ENCODE measurements around the gene TMEM80. TPM values are rescaled to one million over a fixed set of nuclear protein-coding genes. Genes with fewer than 3 reads are reported as not detected.

Gene TMEM80
- total and polyA plus RNA-seq, 2 of the 8 experiments (the other 6 are each of a cell fraction or from before 2014, with no cell fraction given), result 8.0 to 16.3 TPM

GRCh38 chr11:748007-748359 lies 52.4 kb downstream of the TMEM80 start:
- ChIA-PET CTCF (ENCODE audit: partially characterized antibody) (interaction anchor here (0.9 to 26.9 kb wide), 7 partner anchors 10 to 107 kb away, joined by 3 to 395 read pairs (median 4); no protein-coding TSS in a partner anchor), POLR2A (ENCODE audit: partially characterized antibody) (interaction anchor here (0.6 to 32.3 kb wide), 22 partner anchors 9 to 186 kb away, joined by 3 to 636 read pairs (median 4); partner anchors contain the start of genes GATD1 and TSPAN4)
- H4K8ac ChIP-seq (ENCODE audit: extremely low read depth, insufficient read depth, low read length), result peak overlapping the region; percentile 89; the same call in 1 of the 2 replicates
- WGBS, 2 experiments (ENCODE audit: extremely low coverage in 1 of 2, insufficient coverage in 1 of 2, insufficient read length in 1 of 2, insufficient replicate concordance in 2 of 2, low coverage in 1 of 2, low lambda C conversion rate in 2 of 2, missing lambda C conversion rate in 1 of 2), result 10% methylated on average over 18 of the region's 18 CpGs; no CpG with 5 or more reads in 1 of the 2 experiments
- H2BK15ac ChIP-seq (ENCODE audit: low read length), result no peak overlapping the region
- peak overlapping the region; percentile 79 to 88 for H3K4me2 ChIP-seq (ENCODE audit: insufficient read depth in 1 of 2, low read depth in 2 of 2, low read length in 2 of 2)
- H4K91ac ChIP-seq (replicated peaks; ENCODE audit: insufficient read length, low read length), result no peak overlapping the region
- peaks cover 8% of the 10 kb centered on the region for H3K79me1 ChIP-seq (ENCODE audit: low read depth, low read length)
- H3K36me3 ChIP-seq (ENCODE audit: control insufficient read depth in 2 of 4, insufficient read depth in 4 of 4, low read length in 3 of 4), result peaks cover 0 to 4% (median 0%) of the 10 kb centered on the region in 4 experiments; a peak in 3 of 8 replicates
- DNase-seq (ENCODE audit: low read depth in 1 of 2, low spot score in 2 of 2), result no peak
- H3K4ac ChIP-seq (replicated peaks; ENCODE audit: insufficient read length, low read depth, low read length), result peak overlapping the region; percentile 69
- no peak overlapping the region for H3K56ac ChIP-seq (replicated peaks; ENCODE audit: insufficient read length, low read depth, low read length)
- peaks cover 12 to 19% of the 10 kb centered on the region in 2 experiments for H4K20me1 ChIP-seq (replicated peaks in 1 of 2; ENCODE audit: control insufficient read depth in 1 of 2, insufficient read depth in 2 of 2, low read length in 2 of 2)
- H2AFZ ChIP-seq (ENCODE audit: low read length), result no peak overlapping the region
- H2BK20ac ChIP-seq (ENCODE audit: low read length), result no peak overlapping the region
- H3K9me3 ChIP-seq (ENCODE audit: insufficient read depth in 2 of 2, low read depth in 1 of 2, low read length in 1 of 2), result no peaks in the 10 kb centered on the region
- peak overlapping the region; percentile 83; the same call in 1 of the 2 replicates for H2BK5ac ChIP-seq (ENCODE audit: low read depth, low read length)
- H3K27me3 ChIP-seq (replicated peaks in 1 of 4; ENCODE audit: control insufficient read depth in 3 of 4, extremely low read depth in 1 of 4, insufficient read depth in 3 of 4, low read length in 3 of 4), result no peaks in the 10 kb centered on the region
- no peak overlapping the region for H4K5ac ChIP-seq (ENCODE audit: insufficient read length, low read depth, low read length)
- peaks cover 30 to 53% of the 10 kb centered on the region in 2 experiments for H3K79me2 ChIP-seq (ENCODE audit: control insufficient read depth in 1 of 2, insufficient read depth in 2 of 2, low read length in 2 of 2)
- H2BK12ac ChIP-seq (ENCODE audit: low read depth, low read length), result no peak overlapping the region
- H3K23ac ChIP-seq (ENCODE audit: insufficient read length), result no peak overlapping the region
- H2BK120ac ChIP-seq (replicated peaks; ENCODE audit: low read depth, low read length), result no peak overlapping the region
- FAIRE-seq, result no peak
- no peak overlapping the region for H3K14ac ChIP-seq (ENCODE audit: insufficient read length)
- H3K18ac ChIP-seq (ENCODE audit: extremely low read depth, low read length), result no peak overlapping the region
- peak overlapping the region; percentile 72 to 93 (median 80) for H3K9ac ChIP-seq (replicated peaks in 1 of 4; ENCODE audit: extremely low read depth in 1 of 4, low read depth in 3 of 4, low read length in 3 of 4)
- peak overlapping the region; percentile 57; the same call in 1 of the 2 replicates for H3K27ac ChIP-seq (ENCODE audit: low read depth, low read length)
- peaks cover 5% of the 10 kb centered on the region; the same call in 1 of the 2 replicates for H3K23me2 ChIP-seq (ENCODE audit: low read depth, low read length)
- H2AK5ac ChIP-seq (ENCODE audit: low read depth, low read length), result no peak overlapping the region
- H3K4me1 ChIP-seq (replicated peaks in 1 of 4; ENCODE audit: control insufficient read depth in 3 of 4, insufficient read depth in 4 of 4, low read length in 3 of 4), result peaks cover 0 to 15% (median 4%) of the 10 kb centered on the region in 4 experiments; a peak in 5 of 7 replicates
- TF ChIP-seq RFX5 (IDR thresholded peaks at IDR 0.05; ENCODE audit: borderline replicate concordance, low read depth, low read length) (no peak), MAX (IDR thresholded peaks at IDR 0.05) (peak; percentile 76), E2F6 (IDR thresholded peaks at IDR 0.05) (peak; percentile 71)
- H3K4me3 ChIP-seq (ENCODE audit: extremely low read depth in 1 of 4, insufficient read depth in 2 of 4, low read depth in 3 of 4, low read length in 4 of 4), result peak overlapping the region; percentile 72 to 91 (median 81)
